RWPE2 (cell line): ENCODE data around the gene FGFR2.

Source experiments
- ATAC-seq: fragments of 200-7000 bp; cut with Tn5 transposase; 3 replicates; pipeline ENCODE4 v1.9.1; 2021; ENCODE audit warnings: low read depth
- DNase-seq: peaks from one replicate; pipeline ENCODE4 v3.0.0-alpha.2; 2020; ENCODE audit warnings: low spot score
- H3K27ac ChIP-seq: fragments of 450-650 bp; 2 replicates; pipeline ENCODE4 v1.5.1; 2017; ENCODE audit warnings: mild to moderate bottlenecking; ENCODE audit not compliant: poor library complexity, severe bottlenecking
- H3K27me3 ChIP-seq: fragments of 250-450 bp; sonication (Bioruptor Pico); 2 replicates; pipeline ENCODE4 v1.5.1; 2021; ENCODE audit warnings: mild to moderate bottlenecking, moderate library complexity; ENCODE audit not compliant: insufficient read depth, poor library complexity, severe bottlenecking
- H3K36me3 ChIP-seq: fragments of 250-450 bp; sonication (Bioruptor Pico); 2 replicates; pipeline ENCODE4 v1.5.1; 2020; ENCODE audit warnings: low read depth, mild to moderate bottlenecking, moderate library complexity
- H3K4me1 ChIP-seq: fragments of 250-450 bp; sonication (Bioruptor Pico); 2 replicates; pipeline ENCODE4 v1.5.1; 2021; ENCODE audit warnings: mild to moderate bottlenecking, moderate library complexity; ENCODE audit not compliant: insufficient read depth, poor library complexity, severe bottlenecking
- H3K4me3 ChIP-seq: fragments of 250-450 bp; sonication (Bioruptor Pico); 2 replicates; pipeline ENCODE4 v1.5.1; 2021; ENCODE audit warnings: mild to moderate bottlenecking, moderate library complexity; ENCODE audit not compliant: severe bottlenecking
- H3K9me3 ChIP-seq: fragments of 250-450 bp; sonication (Bioruptor Pico); 2 replicates; pipeline ENCODE4 v1.5.1; 2021; ENCODE audit warnings: mild to moderate bottlenecking, moderate library complexity; ENCODE audit not compliant: severe bottlenecking
- CTCF ChIP-seq: fragments of 450-650 bp; IDR thresholded peaks from one replicate; pipeline ENCODE4 v1.5.1; 2017; ENCODE audit warnings: mild to moderate bottlenecking, moderate library complexity; ENCODE audit not compliant: poor library complexity, severe bottlenecking

The FGFR2 gene

DNA sequence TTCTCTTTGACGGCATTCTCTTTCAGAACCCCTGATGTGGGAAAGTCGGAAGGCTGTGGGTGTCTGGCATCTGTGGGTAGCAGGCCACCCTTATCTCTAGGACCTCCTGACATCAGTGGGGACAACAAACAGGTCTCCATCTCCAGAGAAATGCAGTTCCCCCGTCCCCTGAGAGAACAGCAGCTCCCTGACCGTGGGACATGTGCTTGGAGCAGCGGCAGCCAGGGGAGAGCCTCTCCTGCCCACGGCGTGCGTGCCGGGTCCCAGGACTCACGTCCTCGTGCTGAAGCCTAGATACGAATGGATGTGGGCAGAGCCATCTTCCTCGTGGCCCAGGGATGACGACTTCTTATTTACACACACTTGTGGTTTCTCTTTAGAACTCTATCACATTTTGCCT is 133.0 kb downstream of the FGFR2 start:
- no peaks in the 10 kb centered on the region for H3K27me3 ChIP-seq
- no peaks in the 10 kb centered on the region for H3K9me3 ChIP-seq
- ATAC-seq (no peak), DNase-seq (no peak)
- no peak for TF ChIP-seq CTCF
- H3K27ac ChIP-seq: no peak overlapping the region
- H3K4me3 ChIP-seq: no peak overlapping the region
- no peaks in the 10 kb centered on the region for H3K4me1 ChIP-seq
- H3K36me3 ChIP-seq: no peaks in the 10 kb centered on the region

- H3K27me3 ChIP-seq: no peaks in the 10 kb centered on the region
- DNase-seq (no peak), ATAC-seq (no peak)
- H3K27ac ChIP-seq: no peak overlapping the region
- H3K9me3 ChIP-seq: no peaks in the 10 kb centered on the region
- no peaks in the 10 kb centered on the region for H3K4me1 ChIP-seq
- H3K36me3 ChIP-seq: no peaks in the 10 kb centered on the region
- no peak for TF ChIP-seq CTCF
- no peak overlapping the region for H3K4me3 ChIP-seq
Measured at GRCh38 chr10:121464517-121464916, 133.7 kb downstream of the FGFR2 start.

- Histone ChIP-seq H3K27me3 (no peaks in the 10 kb centered on the region), H3K9me3 (no peaks in the 10 kb centered on the region), H3K4me3 (no peak overlapping the region), H3K36me3 (no peaks in the 10 kb centered on the region), H3K27ac (no peak overlapping the region), H3K4me1 (no peaks in the 10 kb centered on the region)
- no peak for TF ChIP-seq CTCF
- ATAC-seq: no peak
- no peak for DNase-seq
Measured at GRCh38 chr10:121462955-121463354, 135.3 kb downstream of the FGFR2 start.

- Histone ChIP-seq H3K4me3 (no peak overlapping the region), H3K36me3 (no peaks in the 10 kb centered on the region), H3K9me3 (no peaks in the 10 kb centered on the region), H3K27me3 (no peaks in the 10 kb centered on the region), H3K27ac (no peak overlapping the region), H3K4me1 (no peaks in the 10 kb centered on the region)
- DNase-seq (no peak), ATAC-seq (no peak)
- no peak for TF ChIP-seq CTCF
Measured at GRCh38 chr10:121462281-121462680, 136.0 kb downstream of the FGFR2 start.

DNA sequence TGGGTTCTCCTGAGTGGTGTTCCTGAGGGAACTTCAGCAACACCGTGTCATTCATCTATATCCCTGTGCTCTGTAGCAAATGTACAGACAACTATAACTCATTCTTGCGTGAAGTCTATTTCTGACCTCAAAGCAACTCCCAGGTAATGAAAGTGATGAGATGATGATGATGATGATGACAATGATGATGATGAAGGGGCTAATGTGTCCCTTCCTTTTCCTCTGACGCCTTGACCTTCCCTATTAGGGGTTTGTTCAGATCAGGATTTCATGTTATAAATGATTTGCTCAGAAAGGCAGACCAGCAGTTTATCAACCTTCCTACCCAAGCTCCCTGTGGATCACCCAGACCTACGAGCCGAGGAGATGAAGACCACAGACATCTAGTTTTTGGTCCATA is 136.9 kb downstream of the FGFR2 start:
- no peaks in the 10 kb centered on the region for H3K9me3 ChIP-seq
- H3K27me3 ChIP-seq: no peaks in the 10 kb centered on the region
- ATAC-seq (no peak), DNase-seq (no peak)
- TF ChIP-seq CTCF: no peak
- no peak overlapping the region for H3K4me3 ChIP-seq
- H3K4me1 ChIP-seq: no peaks in the 10 kb centered on the region
- H3K27ac ChIP-seq: no peak overlapping the region
- H3K36me3 ChIP-seq: no peaks in the 10 kb centered on the region
